Ovary (tissue), 3 donors: ENCODE measurements around the gene NRL.

Experiments
- EP300 ChIP-seq: sonication (generic); formaldehyde crosslinking; IDR thresholded peaks from one replicate; pipeline ENCODE4 v1.6.1; 2017; ENCODE audit warnings: antibody characterized with exemption
- POLR2A ChIP-seq: fragments of 450-650 bp; IDR thresholded peaks from one replicate; pipeline ENCODE4 v1.6.1; 2017; ENCODE audit warnings: antibody characterized with exemption, mild to moderate bottlenecking, moderate library complexity
- TF ChIP-seq, protein P1 (sequence below), 3 donors: fragments of 450-650 bp in 2 of 3; fragments of 200-600 bp in 1 of 3; IDR thresholded peaks; one replicate each; pipeline versions ENCODE4 v1.5.1 to v1.8.0; 2016 to 2022; ENCODE audit warnings: antibody characterized with exemption in 3 of 3, mild to moderate bottlenecking in 1 of 3
- donor health status: DM: no; HTN: no; CAD: no.

DNA sequence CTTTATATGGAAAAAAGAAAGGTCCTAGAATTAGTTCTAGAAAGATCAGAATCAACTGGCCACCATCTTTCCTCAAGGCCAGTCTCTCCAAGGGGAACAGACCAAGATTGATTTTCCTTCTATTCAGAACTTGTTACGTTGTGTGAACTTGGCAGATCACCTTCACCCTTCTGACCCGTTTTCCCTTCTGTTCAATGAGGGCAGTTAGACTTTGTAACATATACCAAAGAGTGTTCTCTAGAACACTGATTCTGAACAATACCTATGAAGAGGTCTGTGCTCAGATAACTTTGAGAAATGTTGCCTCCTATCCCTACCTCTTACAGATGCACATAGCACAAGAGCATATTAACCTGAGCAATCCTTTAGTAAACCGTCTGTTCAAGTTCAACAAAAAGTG lies 31.3 kb downstream of the NRL start:
- TF ChIP-seq, protein P1, sequence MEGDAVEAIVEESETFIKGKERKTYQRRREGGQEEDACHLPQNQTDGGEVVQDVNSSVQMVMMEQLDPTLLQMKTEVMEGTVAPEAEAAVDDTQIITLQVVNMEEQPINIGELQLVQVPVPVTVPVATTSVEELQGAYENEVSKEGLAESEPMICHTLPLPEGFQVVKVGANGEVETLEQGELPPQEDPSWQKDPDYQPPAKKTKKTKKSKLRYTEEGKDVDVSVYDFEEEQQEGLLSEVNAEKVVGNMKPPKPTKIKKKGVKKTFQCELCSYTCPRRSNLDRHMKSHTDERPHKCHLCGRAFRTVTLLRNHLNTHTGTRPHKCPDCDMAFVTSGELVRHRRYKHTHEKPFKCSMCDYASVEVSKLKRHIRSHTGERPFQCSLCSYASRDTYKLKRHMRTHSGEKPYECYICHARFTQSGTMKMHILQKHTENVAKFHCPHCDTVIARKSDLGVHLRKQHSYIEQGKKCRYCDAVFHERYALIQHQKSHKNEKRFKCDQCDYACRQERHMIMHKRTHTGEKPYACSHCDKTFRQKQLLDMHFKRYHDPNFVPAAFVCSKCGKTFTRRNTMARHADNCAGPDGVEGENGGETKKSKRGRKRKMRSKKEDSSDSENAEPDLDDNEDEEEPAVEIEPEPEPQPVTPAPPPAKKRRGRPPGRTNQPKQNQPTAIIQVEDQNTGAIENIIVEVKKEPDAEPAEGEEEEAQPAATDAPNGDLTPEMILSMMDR (IDR thresholded peaks at IDR 0.05): no peak
- TF ChIP-seq POLR2A (no peak), EP300 (no peak)
